Panc1 (cell line): Measurements from ENCODE around the gene LY6G6C. TPM values are rescaled to one million over a fixed set of nuclear protein-coding genes. Genes with fewer than 3 reads are reported as not detected.

Experiments
- ATAC-seq: fragments of 200-7000 bp; cut with Tn5 transposase; 2 replicates; pipeline ENCODE4 v1.9.1; 2020; ENCODE audit warnings: mild to moderate bottlenecking, moderate library complexity
- BruUV-seq: library from RNA; stranded (reverse); fragments of 400-500 nt; replicated peaks from 2 replicates; lab custom pipeline; 2021; lab: Mats Ljungman, UMichigan
- CTCF ChIA-PET: fragments of 300-600 bp; sonication (Branson Sonifier 250); formaldehyde crosslinking; loops from one replicate; lab custom pipeline; 2022; ENCODE audit warnings: antibody characterized with exemption; lab: Charles Lee
- POLR2A ChIA-PET: fragments of 300-600 bp; sonication (Branson Sonifier 250); formaldehyde crosslinking; loops from one replicate; lab custom pipeline; 2022; ENCODE audit warnings: antibody characterized with exemption; lab: Charles Lee
- DNase-seq: peaks from one replicate; pipeline ENCODE4 v3.0.0-alpha.2; 2010; ENCODE audit warnings: low read depth, low spot score
- H3K27ac ChIP-seq: 2 replicates; pipeline ENCODE4 v1.5.1; 2011; ENCODE audit warnings: mild to moderate bottlenecking, low read length, inconsistent platforms
- H3K27me3 ChIP-seq: fragments of 200-500 bp; sonication (Bioruptor generic); 2 replicates; pipeline ENCODE4 v1.6.0; 2014; ENCODE audit warnings: low read length, inconsistent platforms; ENCODE audit not compliant: control insufficient read depth, insufficient read depth
- H3K36me3 ChIP-seq: fragments of 200-500 bp; sonication (Bioruptor generic); 2 replicates; pipeline ENCODE4 v1.5.1; 2014; ENCODE audit warnings: inconsistent platforms, mild to moderate bottlenecking, low read length, moderate library complexity; ENCODE audit not compliant: control insufficient read depth, insufficient read depth
- H3K4me1 ChIP-seq: 2 replicates; pipeline ENCODE4 v1.5.1; 2011; ENCODE audit warnings: inconsistent platforms, mild to moderate bottlenecking, low read length, moderate library complexity; ENCODE audit not compliant: control insufficient read depth, insufficient read depth
- H3K4me3 ChIP-seq, 2 experiments: 2 replicates each; pipeline ENCODE4 v1.5.1; 2011 to 2012; ENCODE audit warnings: low read depth in 2 of 2, low read length in 2 of 2, mild to moderate bottlenecking in 2 of 2, inconsistent platforms in 1 of 2, moderate library complexity in 1 of 2
- H3K9me3 ChIP-seq: fragments of 200-500 bp; sonication (Bioruptor generic); 2 replicates; pipeline ENCODE4 v1.5.1; 2014; ENCODE audit warnings: low read depth, mild to moderate bottlenecking, inconsistent platforms, low read length, moderate library complexity; ENCODE audit not compliant: control insufficient read depth, insufficient read depth
- POLR2AphosphoS5 ChIP-seq: IDR thresholded peaks from 2 replicates; pipeline ENCODE4 v1.6.1; 2012; ENCODE audit warnings: mild to moderate bottlenecking, low read depth, low read length, moderate library complexity
- TCF7L2 ChIP-seq: IDR thresholded peaks from 2 replicates; pipeline ENCODE4 v1.6.1; 2011; ENCODE audit warnings: mild to moderate bottlenecking, low read depth, low read length, inconsistent platforms
- in situ Hi-C: cut with HindIII; loops from 2 replicates; pipeline ENCODE4 v1.10.0; 2016; ENCODE audit warnings: low sequenced_read_pairs, low pct_unique_long_range_greater_than_20kb
- intact Hi-C: fragments of 100-400 bp; cut with micrococcal nuclease; formaldehyde crosslinking; loops from one replicate; pipeline ENCODE4 v1.10.0; 2022; ENCODE audit not compliant: unreplicated experiment
- total RNA-seq: library from RNA; stranded (reverse); gene quantifications from one replicate; pipeline ENCODE4 v1.2.1, GENCODE V29; 2021; ENCODE audit not compliant: unreplicated experiment
- TF ChIP-seq, protein P1 (sequence below), 2 experiments: IDR thresholded peaks; 2 replicates each; pipeline ENCODE4 v1.6.1; 2011 to 2012; ENCODE audit warnings: low read depth in 2 of 2, control low read depth in 1 of 2, low read length in 1 of 2, mild to moderate bottlenecking in 1 of 2, moderate library complexity in 1 of 2; ENCODE audit not compliant: insufficient read depth in 1 of 2
- TF ChIP-seq, protein P2 (sequence below): fragments of 450-650 bp; IDR thresholded peaks from 2 replicates; pipeline ENCODE4 v1.5.1; 2017; ENCODE audit warnings: mild to moderate bottlenecking

The LY6G6C gene
- total RNA-seq, 1 experiment from 2014 or later, result 0.23 TPM

DNA sequence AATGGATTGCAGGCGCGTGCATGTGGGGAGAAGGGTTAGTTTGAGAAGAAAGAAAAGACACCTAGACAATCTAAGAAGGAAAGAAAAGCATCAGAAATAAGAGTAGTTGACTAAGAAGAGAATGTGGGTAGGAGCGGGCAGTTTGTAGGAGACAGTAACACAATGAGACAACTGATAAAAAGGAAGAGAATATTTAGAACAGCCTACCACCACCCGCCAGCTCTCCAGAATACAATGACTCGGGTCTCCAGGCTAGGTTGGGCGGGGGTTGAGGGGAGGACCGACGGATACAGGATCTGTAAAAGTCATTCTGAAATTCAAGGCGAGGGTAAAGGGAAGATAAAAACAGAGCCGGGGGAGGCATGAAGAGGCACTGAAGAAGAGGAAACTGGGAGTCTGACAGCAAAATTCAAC is 19.1 kb downstream of the LY6G6C start:
- ChIA-PET POLR2A (no interaction called here), CTCF (no interaction called here)
- no peaks in the 10 kb centered on the region for H3K9me3 ChIP-seq
- peak overlapping the region; percentile 95 for H3K27ac ChIP-seq
- H3K4me3 ChIP-seq, result peak overlapping the region; percentile 92 to 99
- intact Hi-C loops, result no loop called here
- H3K36me3 ChIP-seq, result peaks cover 4% of the 10 kb centered on the region; the same call in 1 of the 2 replicates
- H3K27me3 ChIP-seq, result no peaks in the 10 kb centered on the region
- BruUV-seq, result TSS peak; percentile 75
- DNase-seq (no peak), ATAC-seq (no peak)
- peaks cover 7% of the 10 kb centered on the region; the same call in 1 of the 2 replicates for H3K4me1 ChIP-seq
- TF ChIP-seq TCF7L2 (no peak), POLR2AphosphoS5 (no peak)
- TF ChIP-seq, protein P1, sequence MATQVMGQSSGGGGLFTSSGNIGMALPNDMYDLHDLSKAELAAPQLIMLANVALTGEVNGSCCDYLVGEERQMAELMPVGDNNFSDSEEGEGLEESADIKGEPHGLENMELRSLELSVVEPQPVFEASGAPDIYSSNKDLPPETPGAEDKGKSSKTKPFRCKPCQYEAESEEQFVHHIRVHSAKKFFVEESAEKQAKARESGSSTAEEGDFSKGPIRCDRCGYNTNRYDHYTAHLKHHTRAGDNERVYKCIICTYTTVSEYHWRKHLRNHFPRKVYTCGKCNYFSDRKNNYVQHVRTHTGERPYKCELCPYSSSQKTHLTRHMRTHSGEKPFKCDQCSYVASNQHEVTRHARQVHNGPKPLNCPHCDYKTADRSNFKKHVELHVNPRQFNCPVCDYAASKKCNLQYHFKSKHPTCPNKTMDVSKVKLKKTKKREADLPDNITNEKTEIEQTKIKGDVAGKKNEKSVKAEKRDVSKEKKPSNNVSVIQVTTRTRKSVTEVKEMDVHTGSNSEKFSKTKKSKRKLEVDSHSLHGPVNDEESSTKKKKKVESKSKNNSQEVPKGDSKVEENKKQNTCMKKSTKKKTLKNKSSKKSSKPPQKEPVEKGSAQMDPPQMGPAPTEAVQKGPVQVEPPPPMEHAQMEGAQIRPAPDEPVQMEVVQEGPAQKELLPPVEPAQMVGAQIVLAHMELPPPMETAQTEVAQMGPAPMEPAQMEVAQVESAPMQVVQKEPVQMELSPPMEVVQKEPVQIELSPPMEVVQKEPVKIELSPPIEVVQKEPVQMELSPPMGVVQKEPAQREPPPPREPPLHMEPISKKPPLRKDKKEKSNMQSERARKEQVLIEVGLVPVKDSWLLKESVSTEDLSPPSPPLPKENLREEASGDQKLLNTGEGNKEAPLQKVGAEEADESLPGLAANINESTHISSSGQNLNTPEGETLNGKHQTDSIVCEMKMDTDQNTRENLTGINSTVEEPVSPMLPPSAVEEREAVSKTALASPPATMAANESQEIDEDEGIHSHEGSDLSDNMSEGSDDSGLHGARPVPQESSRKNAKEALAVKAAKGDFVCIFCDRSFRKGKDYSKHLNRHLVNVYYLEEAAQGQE (IDR thresholded peaks at IDR 0.05; ENCODE audit: insufficient read depth in 1 of 2, low read depth in 2 of 2, low read length in 1 of 2), result 0 out of 4 replicates have a peak, but pooled peaks of 1 of the 2 experiments have one; percentile 3
- in situ Hi-C loops, result no loop called here

DNA sequence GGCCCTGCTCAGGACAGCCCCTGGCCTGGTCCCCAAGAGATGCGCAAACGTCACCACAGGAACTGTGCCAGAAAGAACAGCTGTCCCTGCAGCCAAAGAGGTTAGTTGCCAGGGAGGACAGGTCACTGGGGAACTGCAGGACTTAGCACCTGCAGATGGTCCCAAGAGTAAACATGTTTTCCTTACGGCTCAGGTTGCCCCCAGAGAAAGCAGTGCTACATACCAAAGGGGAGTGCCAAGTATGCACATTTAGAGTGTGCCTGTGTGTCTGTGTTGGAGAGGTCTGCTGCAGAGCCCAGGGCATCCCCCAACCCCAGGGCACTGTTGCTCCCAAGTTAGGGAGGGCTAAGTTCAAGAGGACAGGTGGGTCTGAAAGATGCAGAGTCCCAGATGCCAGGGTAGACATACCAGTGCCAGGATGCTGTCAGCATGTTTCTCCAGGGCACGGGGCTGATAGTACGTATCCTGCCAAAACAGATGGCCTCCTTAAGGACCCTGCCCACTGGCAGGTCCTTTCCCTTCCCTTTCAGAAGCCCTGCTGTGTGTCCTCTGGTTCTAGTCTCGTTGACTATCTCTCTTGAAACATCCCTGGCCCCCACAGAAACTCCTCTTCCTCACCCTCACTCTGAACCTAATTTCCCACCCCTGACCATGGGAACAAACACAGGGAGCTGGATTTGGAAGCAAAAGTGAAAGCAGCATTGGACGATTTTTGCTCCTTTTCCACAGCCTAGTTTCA is 19.7 kb downstream of the LY6G6C start:
- in situ Hi-C loops (no loop called here), intact Hi-C loops (no loop called here)
- Histone ChIP-seq H3K9me3 (no peaks in the 10 kb centered on the region), H3K4me1 (peaks cover 7% of the 10 kb centered on the region; the same call in 1 of the 2 replicates), H3K4me3 (peak overlapping the region; percentile 92 to 99), H3K36me3 (peaks cover 4% of the 10 kb centered on the region; the same call in 1 of the 2 replicates), H3K27me3 (no peaks in the 10 kb centered on the region), H3K27ac (peak overlapping the region; percentile 95)
- BruUV-seq, result no TSS peak
- TF ChIP-seq, protein P2, sequence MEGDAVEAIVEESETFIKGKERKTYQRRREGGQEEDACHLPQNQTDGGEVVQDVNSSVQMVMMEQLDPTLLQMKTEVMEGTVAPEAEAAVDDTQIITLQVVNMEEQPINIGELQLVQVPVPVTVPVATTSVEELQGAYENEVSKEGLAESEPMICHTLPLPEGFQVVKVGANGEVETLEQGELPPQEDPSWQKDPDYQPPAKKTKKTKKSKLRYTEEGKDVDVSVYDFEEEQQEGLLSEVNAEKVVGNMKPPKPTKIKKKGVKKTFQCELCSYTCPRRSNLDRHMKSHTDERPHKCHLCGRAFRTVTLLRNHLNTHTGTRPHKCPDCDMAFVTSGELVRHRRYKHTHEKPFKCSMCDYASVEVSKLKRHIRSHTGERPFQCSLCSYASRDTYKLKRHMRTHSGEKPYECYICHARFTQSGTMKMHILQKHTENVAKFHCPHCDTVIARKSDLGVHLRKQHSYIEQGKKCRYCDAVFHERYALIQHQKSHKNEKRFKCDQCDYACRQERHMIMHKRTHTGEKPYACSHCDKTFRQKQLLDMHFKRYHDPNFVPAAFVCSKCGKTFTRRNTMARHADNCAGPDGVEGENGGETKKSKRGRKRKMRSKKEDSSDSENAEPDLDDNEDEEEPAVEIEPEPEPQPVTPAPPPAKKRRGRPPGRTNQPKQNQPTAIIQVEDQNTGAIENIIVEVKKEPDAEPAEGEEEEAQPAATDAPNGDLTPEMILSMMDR, result no peak
- TF ChIP-seq, protein P1 (IDR thresholded peaks at IDR 0.05; ENCODE audit: insufficient read depth in 1 of 2, low read depth in 2 of 2, low read length in 1 of 2), result no peak
- TF ChIP-seq TCF7L2, result no peak
- POLR2A ChIA-PET, result no interaction called here
- no peak for ATAC-seq
- no peak for DNase-seq
- CTCF ChIA-PET, result no interaction called here
